Measurements from ENCODE around the gene PTHLH.

- no peak for TF ChIP-seq POLR2A (IDR thresholded peaks at IDR 0.05; ENCODE audit: low read depth, low read length)
- TF ChIP-seq POLR2AphosphoS5 (IDR thresholded peaks at IDR 0.05; ENCODE audit: low read depth, low read length): no peak
- TF ChIP-seq POU2F2 (IDR thresholded peaks at IDR 0.05; ENCODE audit: low read depth, low read length): no peak
- no peak for TF ChIP-seq TAF1 (IDR thresholded peaks at IDR 0.05; ENCODE audit: low read depth, low read length)
- TF ChIP-seq PAX5 (IDR thresholded peaks at IDR 0.05; ENCODE audit: insufficient read depth, low read length, severe bottlenecking): no peak
Observed at GRCh38 chr12:27934276-27934675, 38.3 kb downstream of the PTHLH start.
